ENCODE results near the gene DLGAP1.
"Not testable (repeated sequence)": the region's sequence is repeated elsewhere in the genome, so short reads cannot be mapped to it uniquely, and the experiment has no call there.

The DLGAP1 gene

GRCh38 chr18:3604498-3605408, 850.4 kb downstream of the DLGAP1 start:
- peak; percentile 58 for DNase-seq (ENCODE audit: low spot score)

GRCh38 chr18:3604235-3604497, 850.9 kb downstream of the DLGAP1 start:
- no peak for DNase-seq (ENCODE audit: low spot score)

GRCh38 chr18:3603421-3604234, 851.5 kb downstream of the DLGAP1 start:
- peak; percentile 73 for DNase-seq (ENCODE audit: low spot score)

- not testable (repeated sequence) for DNase-seq (ENCODE audit: low spot score)
Observed at GRCh38 chr18:3601106-3601755, 853.9 kb downstream of the DLGAP1 start.

GRCh38 chr18:3599861-3600260, 855.2 kb downstream of the DLGAP1 start:
- DNase-seq (ENCODE audit: low spot score), result no peak

- DNase-seq (ENCODE audit: low spot score), result no peak
Observed at GRCh38 chr18:3599195-3599594, 855.9 kb downstream of the DLGAP1 start.

GRCh38 chr18:3598581-3598980, 856.5 kb downstream of the DLGAP1 start:
- no peak for DNase-seq (ENCODE audit: low spot score)

GRCh38 chr18:3597409-3598357, 857.4 kb downstream of the DLGAP1 start:
- DNase-seq (ENCODE audit: low spot score), result no peak

GRCh38 chr18:3596637-3597384, 858.3 kb downstream of the DLGAP1 start:
- peak; percentile 76 for DNase-seq (ENCODE audit: low spot score)

- no peak for DNase-seq (ENCODE audit: low spot score)
Observed at GRCh38 chr18:3596324-3596636, 858.8 kb downstream of the DLGAP1 start.

GRCh38 chr18:3595369-3596273, 859.5 kb downstream of the DLGAP1 start:
- DNase-seq (ENCODE audit: low spot score), result peak; percentile 38

- DNase-seq (ENCODE audit: low spot score), result peak; percentile 60
Observed at GRCh38 chr18:3594760-3595368, 860.2 kb downstream of the DLGAP1 start.

GRCh38 chr18:3593904-3594759, 861.0 kb downstream of the DLGAP1 start:
- peak; percentile 97 for DNase-seq (ENCODE audit: low spot score)

GRCh38 chr18:3593381-3593903, 861.7 kb downstream of the DLGAP1 start:
- no peak for DNase-seq (ENCODE audit: low spot score)

GRCh38 chr18:3592864-3593263, 862.2 kb downstream of the DLGAP1 start:
- DNase-seq (ENCODE audit: low spot score), result no peak

GRCh38 chr18:3590096-3590630, 864.9 kb downstream of the DLGAP1 start:
- DNase-seq (ENCODE audit: low spot score), result no peak

GRCh38 chr18:3585656-3586509, 869.2 kb downstream of the DLGAP1 start:
- peak; percentile 76 for DNase-seq (ENCODE audit: low spot score)

All from globus pallidus (tissue), 1 donor.